ENCODE results near the gene RTN4.

The RTN4 gene

GRCh38 chr2:55009277-55010060 lies 40.8 kb downstream of the RTN4 start:
- TF ChIP-seq CTCF (IDR thresholded peaks at IDR 0.05; ENCODE audit: insufficient read depth, missing control alignments) = no peak
- FAIRE-seq = peak; percentile 48
- no peak for DNase-seq (ENCODE audit: insufficient read length, low spot score)

- FAIRE-seq (no peak), DNase-seq (ENCODE audit: insufficient read length, low spot score) (no peak)
- no peak for TF ChIP-seq CTCF (IDR thresholded peaks at IDR 0.05; ENCODE audit: insufficient read depth, missing control alignments)
Measured at GRCh38 chr2:55006306-55006705, 43.9 kb downstream of the RTN4 start.

- TF ChIP-seq CTCF (IDR thresholded peaks at IDR 0.05; ENCODE audit: insufficient read depth, missing control alignments) = no peak
- FAIRE-seq (no peak), DNase-seq (ENCODE audit: insufficient read length, low spot score) (no peak)
Measured at GRCh38 chr2:55003706-55004639, 46.3 kb downstream of the RTN4 start.

- TF ChIP-seq CTCF (IDR thresholded peaks at IDR 0.05; ENCODE audit: insufficient read depth, missing control alignments) = no peak
- DNase-seq (ENCODE audit: insufficient read length, low spot score) (no peak), FAIRE-seq (no peak)
Measured at GRCh38 chr2:55001716-55002115, 48.5 kb downstream of the RTN4 start.

GRCh38 chr2:55000341-55000740 lies 49.9 kb downstream of the RTN4 start:
- DNase-seq (ENCODE audit: insufficient read length, low spot score) (no peak), FAIRE-seq (no peak)
- no peak for TF ChIP-seq CTCF (IDR thresholded peaks at IDR 0.05; ENCODE audit: insufficient read depth, missing control alignments)

- FAIRE-seq (no peak), DNase-seq (ENCODE audit: insufficient read length, low spot score) (no peak)
- TF ChIP-seq CTCF (IDR thresholded peaks at IDR 0.05; ENCODE audit: insufficient read depth, missing control alignments) = no peak
Measured at GRCh38 chr2:54999182-54999581, 51.1 kb downstream of the RTN4 start.

Data from D721Med (cell line).